Bladder microvascular endothelial cell (primary cell): ENCODE measurements around the gene B3GALT4. TPM values are rescaled to one million over a fixed set of nuclear protein-coding genes. Genes with fewer than 3 reads are reported as not detected.

Experiments used
- total RNA-seq: library from RNA; depleted of rRNA; stranded (reverse); fragments of >200 nt; gene quantifications from 2 replicates; pipeline ENCODE4 v1.2.3, GENCODE V29; 2014

Gene B3GALT4, protein sequence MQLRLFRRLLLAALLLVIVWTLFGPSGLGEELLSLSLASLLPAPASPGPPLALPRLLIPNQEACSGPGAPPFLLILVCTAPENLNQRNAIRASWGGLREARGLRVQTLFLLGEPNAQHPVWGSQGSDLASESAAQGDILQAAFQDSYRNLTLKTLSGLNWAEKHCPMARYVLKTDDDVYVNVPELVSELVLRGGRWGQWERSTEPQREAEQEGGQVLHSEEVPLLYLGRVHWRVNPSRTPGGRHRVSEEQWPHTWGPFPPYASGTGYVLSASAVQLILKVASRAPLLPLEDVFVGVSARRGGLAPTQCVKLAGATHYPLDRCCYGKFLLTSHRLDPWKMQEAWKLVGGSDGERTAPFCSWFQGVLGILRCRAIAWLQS
- total RNA-seq, result 4.8 and 10.0 TPM in 2 replicates

GRCh38 chr6:33276864-33277662, at the start of gene B3GALT4:
Gene B3GALT4 (plus strand): TSS chr6:33277123. CDS start chr6:33277420, 297 bp downstream.

DNA sequence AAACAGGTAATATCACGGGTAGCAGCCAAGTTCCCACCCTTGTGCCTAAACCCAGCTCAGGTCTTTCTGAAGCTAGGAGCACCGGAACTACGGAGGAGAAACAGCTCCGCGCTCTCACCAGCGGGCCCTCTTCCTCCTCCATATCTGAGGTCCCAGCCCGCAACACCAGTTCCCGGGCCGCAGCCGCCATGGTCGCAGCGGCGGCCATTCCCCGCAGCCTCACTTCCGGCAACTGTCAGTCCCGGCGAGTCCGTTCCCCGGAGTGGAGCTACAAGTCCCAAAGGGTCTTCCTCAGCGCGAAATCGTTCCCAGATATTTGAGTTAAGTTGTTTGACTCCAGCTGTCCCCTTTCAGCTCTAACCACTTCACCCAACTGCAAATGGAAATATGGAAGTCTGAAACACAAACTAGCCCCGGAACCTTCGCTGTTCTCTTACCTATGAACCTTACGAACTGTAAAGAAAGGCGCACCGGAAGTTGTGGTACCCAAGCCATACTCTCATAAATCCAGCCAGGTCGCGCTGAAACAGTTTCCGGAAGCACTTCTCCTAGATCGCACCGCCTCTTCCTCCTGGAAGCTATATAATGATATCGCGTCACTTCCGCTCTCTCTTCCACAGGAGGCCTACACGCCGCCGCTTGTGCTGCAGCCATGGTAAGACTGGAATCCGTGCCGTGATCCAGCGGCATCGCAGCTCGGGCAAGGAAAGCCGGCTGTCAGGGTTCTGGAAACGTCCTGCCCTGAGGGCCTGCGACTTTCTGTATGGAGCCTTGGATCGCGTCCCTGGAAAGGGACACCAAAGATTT, 5.3 kb upstream of the B3GALT4 start, which contains the start of the genes RPS18 and VPS52:
Gene RPS18 (plus strand): TSS at position 608 of the 807 bp plus-strand sequence. CDS start 45 bp downstream, at position 653.
Gene VPS52 (minus strand): TSS at position 409 of the 807 bp plus-strand sequence. CDS start 201 bp downstream, at position 208.

GRCh38 chr6:33288921-33289783, 12.2 kb downstream of the B3GALT4 start, which contains the start of the genes PFDN6 and WDR46:
Gene PFDN6 (plus strand): TSS chr6:33289601. CDS start chr6:33289857, 256 bp downstream.
Gene WDR46 (minus strand): TSS chr6:33289239. CDS start chr6:33289170, 69 bp downstream.

GRCh38 chr6:33298773-33299236, 21.9 kb downstream of the B3GALT4 start, which contains the start of gene RGL2:
Gene RGL2 (minus strand): TSS chr6:33298942. CDS start chr6:33298610, 332 bp downstream.

GRCh38 chr6:33313709-33314514, 37.0 kb downstream of the B3GALT4 start, which contains the start of gene TAPBP:
Gene TAPBP (minus strand): TSS chr6:33314078. CDS start chr6:33314041, 37 bp downstream.

GRCh38 chr6:33317669-33318425, 40.9 kb downstream of the B3GALT4 start, which contains the start of gene ZBTB22:
Gene ZBTB22 (minus strand): TSS chr6:33317744. CDS start chr6:33316916, 828 bp downstream.

Other genes starting within 250 kb of the B3GALT4 start
- gene HLA-DPA1, start 203.5 kb upstream of the B3GALT4 start, total RNA-seq, result 10.8 and 12.3 TPM in 2 replicates
- gene HLA-DPB1, start 201.1 kb upstream of the B3GALT4 start, total RNA-seq, result 18.9 and 33.0 TPM in 2 replicates
- gene COL11A2, start 84.7 kb upstream of the B3GALT4 start, total RNA-seq, result 0.16 and 0.38 TPM in 2 replicates
- gene RXRB, start 76.5 kb upstream of the B3GALT4 start, total RNA-seq, result 15.4 and 26.1 TPM in 2 replicates
- 72.4 and 109 TPM in 2 replicates for gene SLC39A7, start 76.3 kb upstream of the B3GALT4 start, total RNA-seq
- gene HSD17B8, start 72.5 kb upstream of the B3GALT4 start, total RNA-seq, result 8.1 and 11.0 TPM in 2 replicates
- gene RING1, start 68.6 kb upstream of the B3GALT4 start, total RNA-seq, result 21.0 and 31.4 TPM in 2 replicates
- 27.5 and 44.3 TPM in 2 replicates for gene VPS52, start 5.2 kb upstream of the B3GALT4 start, total RNA-seq
- gene RPS18, start 5.0 kb upstream of the B3GALT4 start, total RNA-seq, result 3,373 and 4,771 TPM in 2 replicates
- 59.7 and 74.5 TPM in 2 replicates for gene WDR46, start 12.1 kb downstream of the B3GALT4 start, total RNA-seq
- 34.9 and 35.5 TPM in 2 replicates for gene PFDN6, start 12.5 kb downstream of the B3GALT4 start, total RNA-seq
- gene RGL2, start 21.8 kb downstream of the B3GALT4 start, total RNA-seq, result 39.8 and 52.5 TPM in 2 replicates
- 67.3 and 138 TPM in 2 replicates for gene TAPBP, start 37.0 kb downstream of the B3GALT4 start, total RNA-seq
- gene ZBTB22, start 40.6 kb downstream of the B3GALT4 start, total RNA-seq, result 13.4 and 21.8 TPM in 2 replicates
- 43.7 and 69.9 TPM in 2 replicates for gene DAXX, start 45.8 kb downstream of the B3GALT4 start, total RNA-seq
- gene KIFC1, start 114.7 kb downstream of the B3GALT4 start, total RNA-seq, result 14.0 and 25.6 TPM in 2 replicates
- gene PHF1, start 133.9 kb downstream of the B3GALT4 start, total RNA-seq, result 9.4 and 16.7 TPM in 2 replicates
- gene CUTA, start 141.0 kb downstream of the B3GALT4 start, total RNA-seq, result 52.1 and 53.3 TPM in 2 replicates
- gene SYNGAP1, start 142.9 kb downstream of the B3GALT4 start, total RNA-seq, result 1.5 and 2.6 TPM in 2 replicates
- 5.7 and 8.3 TPM in 2 replicates for gene ZBTB9, start 177.5 kb downstream of the B3GALT4 start, total RNA-seq